GM18861 (cell line): Measurements from ENCODE around the gene KRT81.
"Not testable (repeated sequence)": the region's sequence is repeated elsewhere in the genome, so short reads cannot be mapped to it uniquely, and the experiment has no call there.

Source experiments
- ATAC-seq: cut with Tn5 transposase; IDR thresholded peaks from one replicate; pipeline ENCODE4 v1.9.1; 2021; ENCODE audit not compliant: unreplicated experiment

The KRT81 gene

GRCh38 chr12:52245259-52245961, 45.9 kb downstream of the KRT81 start:
- no peak for ATAC-seq

GRCh38 chr12:52244615-52244994, 46.7 kb downstream of the KRT81 start:
- no peak for ATAC-seq

DNA sequence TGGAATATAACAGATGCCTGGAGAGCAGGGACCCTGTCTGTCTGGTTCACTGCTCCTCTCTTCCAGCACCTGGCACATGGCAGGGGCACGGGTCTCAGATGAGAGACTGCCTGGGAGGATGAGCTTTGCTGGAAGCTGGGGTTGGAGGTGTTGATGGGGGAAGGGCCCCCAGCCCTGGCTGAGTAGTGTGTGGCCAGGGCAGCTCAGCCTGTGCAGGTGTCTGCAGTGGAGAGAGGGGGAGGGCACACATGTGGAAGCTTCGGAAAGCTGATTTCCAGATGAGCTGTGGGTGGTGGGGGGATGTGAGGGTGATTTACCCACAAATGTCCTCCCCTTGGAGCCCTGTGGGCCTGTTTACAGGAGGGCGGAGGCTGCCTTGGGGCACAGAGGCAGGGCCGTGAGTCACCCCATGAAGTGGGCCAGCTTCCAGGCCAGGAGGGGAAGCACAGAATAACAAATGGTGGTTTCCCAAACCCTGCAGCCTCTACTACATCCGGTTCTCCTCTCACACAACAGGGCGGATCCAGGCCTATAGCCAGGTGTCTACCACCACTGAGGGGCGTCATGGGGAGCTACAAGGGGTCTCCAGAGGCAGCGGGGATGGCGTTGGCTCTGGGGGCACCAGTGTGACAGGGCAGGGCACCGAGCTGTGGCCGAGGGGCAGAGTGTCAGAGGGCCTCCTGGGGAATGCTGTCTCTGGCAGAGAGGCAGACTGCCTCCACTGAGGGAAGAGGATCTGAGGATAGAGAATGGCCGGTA, 47.3 kb downstream of the KRT81 start:
- peak; percentile 81 for ATAC-seq

- no peak for ATAC-seq
Observed at GRCh38 chr12:52243259-52243855, 48.0 kb downstream of the KRT81 start.

GRCh38 chr12:52242442-52243258, 48.7 kb downstream of the KRT81 start:
- no peak for ATAC-seq

- ATAC-seq, result no peak
Observed at GRCh38 chr12:52241205-52241842, 50.0 kb downstream of the KRT81 start.

GRCh38 chr12:52240247-52240646, 51.1 kb downstream of the KRT81 start:
- not testable (repeated sequence) for ATAC-seq

DNA sequence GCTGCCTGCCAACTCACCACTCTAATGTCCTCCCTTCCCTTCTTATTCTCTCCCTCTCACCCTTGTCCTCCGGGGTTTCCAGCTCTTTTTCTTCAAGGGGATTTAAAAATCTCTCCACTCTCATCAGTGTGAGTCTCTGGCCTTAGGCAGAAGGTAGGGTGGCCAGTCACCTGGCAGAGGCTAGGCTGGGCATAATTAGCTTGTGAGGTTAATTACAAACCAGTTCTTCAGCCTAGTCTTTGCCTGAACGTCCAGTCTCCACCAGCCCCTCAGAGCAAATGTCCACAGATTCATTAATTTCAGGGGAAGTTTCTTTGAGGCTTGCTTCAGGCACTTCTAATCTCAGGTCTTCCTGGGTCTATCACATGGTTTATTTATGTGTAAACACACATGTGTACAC, 51.6 kb downstream of the KRT81 start:
- no peak for ATAC-seq

DNA sequence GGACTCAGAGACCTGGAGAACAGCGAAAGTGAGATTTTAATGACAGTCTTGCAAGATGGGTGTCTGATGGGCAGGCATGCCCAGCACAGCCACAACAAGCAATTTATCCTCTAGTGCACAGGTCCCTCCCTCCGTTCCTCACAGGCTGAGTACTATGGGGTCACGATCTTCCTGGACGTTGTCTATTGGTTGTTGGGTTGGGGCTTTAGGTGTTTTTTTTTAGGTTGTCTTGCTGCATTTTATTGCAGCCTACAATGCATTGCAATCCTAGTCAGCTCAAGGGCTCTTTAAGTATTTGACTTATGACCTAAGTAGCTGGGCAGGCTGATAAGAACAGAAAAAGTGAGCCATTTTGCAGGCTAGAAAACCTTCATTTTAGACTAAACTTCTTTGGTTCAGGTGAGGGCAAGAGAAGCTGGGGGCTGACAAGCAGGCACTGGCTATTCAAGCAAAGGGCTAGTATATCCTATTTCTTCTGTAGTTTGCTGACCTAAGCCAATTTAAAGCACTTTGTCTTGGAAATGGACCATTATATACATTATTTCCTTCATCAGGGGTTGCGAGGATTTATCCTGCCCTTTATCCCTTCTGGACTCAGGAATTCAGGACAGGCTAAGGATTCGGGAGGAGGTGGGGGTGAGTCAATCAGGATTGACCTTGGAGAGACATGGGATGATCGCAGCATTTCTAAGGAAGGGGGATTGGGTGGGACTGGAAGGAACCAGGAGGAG, 52.3 kb downstream of the KRT81 start:
- no peak for ATAC-seq

GRCh38 chr12:52238207-52238840, 53.0 kb downstream of the KRT81 start:
- ATAC-seq, result no peak

DNA sequence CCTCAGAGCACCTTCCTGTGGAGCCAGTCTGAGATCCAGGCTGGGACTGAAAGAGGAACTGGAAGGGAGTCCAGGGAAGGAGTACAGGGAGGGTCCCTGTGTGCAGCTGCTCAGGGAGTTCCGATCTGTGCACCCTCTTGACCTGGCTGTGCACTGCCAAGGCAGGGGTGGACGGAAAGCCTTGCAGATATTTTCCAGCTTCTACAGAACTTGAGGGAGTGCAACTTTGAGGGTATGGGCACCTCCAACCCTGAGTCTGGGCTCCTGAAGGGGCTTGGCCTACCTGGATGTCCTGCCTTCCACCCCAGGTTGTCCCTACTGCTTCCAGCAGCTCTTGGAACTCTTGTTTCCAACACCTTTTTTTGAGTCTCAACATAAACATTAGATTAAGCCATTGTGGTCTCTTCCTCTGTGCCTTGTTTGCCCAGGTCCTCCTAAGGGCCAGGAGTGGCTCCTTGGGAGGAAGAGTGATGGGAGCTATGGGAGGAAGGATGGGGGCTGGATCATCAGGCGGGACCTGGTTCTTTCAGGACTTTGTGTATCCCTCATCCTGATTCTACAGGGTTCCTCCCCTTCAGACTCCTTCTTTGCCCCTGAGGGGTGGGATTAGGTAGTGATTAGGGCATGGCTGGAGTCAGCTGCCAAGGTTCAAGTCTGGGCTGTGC, 54.8 kb downstream of the KRT81 start:
- ATAC-seq, result no peak
